Myocyte (in vitro differentiated cells): Measurements from ENCODE around the gene CELSR1. TPM values are rescaled to one million over a fixed set of nuclear protein-coding genes. Genes with fewer than 3 reads are reported as not detected.

Experiments
- DNase-seq: peaks from one replicate; pipeline ENCODE4 v3.0.0-alpha.2; 2012; ENCODE audit warnings: low read depth
- total RNA-seq: library from RNA; depleted of rRNA; stranded (reverse); fragments of >200 nt; gene quantifications from 2 replicates; pipeline ENCODE4 v1.2.3, GENCODE V29; 2014

The CELSR1 gene
- total RNA-seq, 1 donor from 2014 or later, result 1.3 TPM

DNA sequence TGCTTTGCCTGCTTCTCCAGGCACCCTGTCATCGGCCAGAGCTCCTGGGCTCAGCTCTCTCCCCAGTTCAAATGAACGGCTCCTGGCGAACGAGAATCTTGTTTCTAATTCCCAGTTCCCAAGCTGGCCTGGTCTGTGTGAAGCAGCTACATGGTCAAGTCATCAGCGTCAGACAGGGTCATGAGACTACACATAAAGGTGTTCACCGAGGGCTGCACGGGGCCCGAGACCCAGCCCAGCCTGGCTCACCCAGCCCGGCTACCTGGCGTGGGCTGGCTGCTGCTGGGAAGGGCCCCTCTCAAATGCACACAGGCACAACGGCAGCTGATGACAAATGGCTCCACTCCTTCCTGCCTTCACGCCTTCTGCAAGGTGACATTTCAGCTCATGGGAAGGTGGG, 14.6 kb upstream of the CELSR1 start:
- DNase-seq, result no peak

DNA sequence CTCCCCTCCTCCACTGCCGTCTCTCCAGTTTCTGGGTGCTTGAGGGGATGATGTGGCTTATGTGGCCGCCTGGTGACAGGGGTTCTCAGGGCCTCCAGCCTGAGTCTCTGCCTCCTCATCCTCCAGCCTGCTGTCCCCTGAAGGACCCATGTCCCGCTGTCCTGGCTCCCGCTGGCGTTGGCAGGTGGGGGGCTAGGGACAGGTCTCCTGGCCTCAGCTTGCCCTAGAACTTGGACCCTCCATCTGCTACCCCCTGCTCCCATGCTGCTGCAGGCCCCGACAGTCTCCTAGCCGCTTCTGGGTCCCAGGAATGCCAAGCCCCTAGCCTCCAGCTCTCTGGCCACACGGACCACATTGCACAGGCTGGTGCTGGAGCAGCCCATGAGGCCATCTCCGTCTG, 13.9 kb upstream of the CELSR1 start:
- DNase-seq, result no peak

DNA sequence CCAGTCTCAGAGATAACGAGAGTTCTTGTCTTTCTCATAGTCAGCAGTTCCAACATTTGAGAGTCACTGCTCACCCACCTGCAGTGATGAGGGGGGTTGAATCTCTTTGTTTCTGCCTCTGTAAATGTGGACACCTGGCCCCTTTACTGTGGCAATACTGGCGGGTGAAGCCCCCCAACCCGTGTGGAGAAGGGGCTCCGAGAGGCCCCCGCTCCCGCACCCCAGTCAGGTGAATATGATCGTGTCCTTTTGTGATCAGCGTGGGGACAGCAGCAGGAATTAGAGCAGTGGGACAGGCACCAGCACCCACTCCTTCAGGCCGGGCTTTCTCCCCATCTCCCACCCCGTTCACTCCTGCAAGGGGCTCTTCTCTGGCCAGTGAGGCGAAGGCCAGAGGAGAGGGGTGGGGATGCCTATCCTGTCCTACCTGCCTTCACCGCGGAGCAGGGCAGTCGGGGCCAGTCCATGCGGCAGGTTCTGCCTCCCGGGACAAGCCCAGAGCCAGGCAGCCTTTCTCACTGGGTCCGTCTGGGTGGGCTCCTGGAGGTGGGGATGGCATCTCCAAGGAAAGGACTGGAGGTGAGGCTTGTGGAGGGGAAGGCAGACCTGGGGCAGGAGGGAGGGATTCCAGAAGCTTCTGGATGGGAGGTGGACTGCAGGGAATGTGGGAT, 12.7 kb upstream of the CELSR1 start:
- no peak for DNase-seq

DNA sequence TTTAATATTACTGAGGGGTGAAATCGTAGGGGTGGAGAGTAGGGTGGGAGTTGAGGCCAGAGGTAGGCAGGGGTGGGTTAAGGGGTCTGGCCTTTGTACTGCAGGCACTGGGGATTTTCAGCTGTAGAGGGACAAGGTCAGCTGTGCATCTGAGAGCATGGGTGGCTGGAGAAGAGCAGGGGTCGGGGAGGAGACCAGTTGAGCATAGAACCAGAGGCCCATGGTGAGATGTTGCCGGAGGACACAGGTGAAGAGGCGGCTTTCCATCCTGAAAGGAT, 12.1 kb upstream of the CELSR1 start:
- no peak for DNase-seq

DNA sequence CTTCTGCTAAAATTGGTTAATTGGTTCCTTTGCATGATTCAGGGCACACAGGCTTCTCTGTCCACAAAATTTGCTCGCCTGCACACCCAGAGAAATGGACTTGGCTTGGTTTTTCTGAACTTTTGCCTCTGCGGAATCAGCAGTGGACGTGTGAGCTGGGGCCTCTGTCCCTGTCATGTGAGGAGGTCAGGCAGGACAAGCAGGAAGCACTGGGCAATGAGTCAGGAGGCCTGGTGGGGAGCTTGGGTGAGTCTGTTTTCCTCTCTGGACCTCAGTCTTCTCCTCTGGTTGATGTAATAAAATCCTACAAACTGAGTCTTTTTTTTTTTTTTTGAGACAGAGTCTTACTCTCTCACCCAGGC, 10.4 kb upstream of the CELSR1 start:
- peak; percentile 76 for DNase-seq

DNA sequence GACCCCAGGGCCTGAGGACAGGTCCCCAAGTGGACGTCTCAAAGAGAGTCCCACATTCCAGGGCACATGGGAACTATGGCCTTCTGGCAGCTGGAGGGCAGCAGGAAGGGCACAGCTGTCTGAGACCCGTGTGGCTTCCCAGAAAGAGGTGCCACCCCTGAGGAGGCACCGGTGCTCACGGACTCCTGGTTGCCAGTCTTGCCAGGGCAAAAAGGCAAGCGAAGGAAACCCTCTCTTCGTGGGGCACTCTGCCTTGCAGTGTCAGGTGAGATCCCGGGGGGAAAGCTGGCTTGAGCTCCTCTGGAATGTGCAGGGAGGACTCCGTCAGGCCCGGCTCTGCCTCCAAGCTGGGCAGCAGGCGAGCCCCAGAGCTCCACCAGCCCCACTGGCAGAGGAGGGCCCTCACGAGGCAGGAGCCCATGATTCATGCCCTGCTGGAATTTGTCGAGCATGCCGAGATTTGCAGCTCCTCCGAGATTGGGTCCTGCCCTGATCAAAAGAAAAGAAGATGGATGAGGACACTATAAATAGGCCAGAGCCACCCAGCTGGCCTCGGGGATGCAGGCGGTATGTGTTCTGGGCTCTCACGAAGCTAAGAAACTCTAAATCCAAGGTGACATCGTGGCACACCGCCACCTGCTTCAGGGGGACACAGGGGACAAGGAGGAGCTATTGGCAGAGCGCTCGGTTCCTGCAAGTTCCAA, 9.9 kb upstream of the CELSR1 start:
- DNase-seq, result peak; percentile 90

DNA sequence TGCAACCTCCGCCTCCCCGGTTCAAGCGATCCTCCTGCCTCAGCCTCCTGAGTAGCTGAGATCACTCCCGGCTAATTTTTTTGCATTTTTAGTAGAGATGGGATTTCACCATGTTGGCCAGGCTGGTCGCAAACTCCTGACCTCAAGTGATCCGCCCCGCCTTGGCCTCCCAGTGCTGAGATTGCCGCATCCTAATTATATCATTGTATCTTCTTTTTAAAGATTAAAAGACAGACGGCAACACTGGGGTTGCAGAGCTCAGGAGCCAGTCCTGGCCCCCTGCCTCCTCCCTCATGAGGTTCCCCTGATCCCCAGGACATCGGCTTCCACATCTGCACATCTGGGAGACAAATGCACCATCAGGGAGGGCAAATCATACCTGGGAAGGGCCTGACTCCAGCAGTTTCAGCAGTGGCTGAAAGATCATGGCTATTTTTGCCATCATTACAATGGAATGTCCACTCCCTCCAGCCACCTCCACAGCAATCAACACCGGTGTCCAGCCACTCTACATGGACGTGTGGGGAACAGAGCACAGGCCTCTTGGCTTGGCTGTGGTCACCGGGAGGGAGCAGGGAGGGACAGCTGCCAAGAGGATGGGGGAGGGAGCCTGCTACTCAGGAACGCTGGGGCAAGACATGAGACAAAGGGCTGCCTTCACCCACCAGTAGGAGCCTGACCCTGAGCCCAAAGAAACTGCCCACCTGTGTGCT, 9.2 kb upstream of the CELSR1 start:
- peak; percentile 91 for DNase-seq

DNA sequence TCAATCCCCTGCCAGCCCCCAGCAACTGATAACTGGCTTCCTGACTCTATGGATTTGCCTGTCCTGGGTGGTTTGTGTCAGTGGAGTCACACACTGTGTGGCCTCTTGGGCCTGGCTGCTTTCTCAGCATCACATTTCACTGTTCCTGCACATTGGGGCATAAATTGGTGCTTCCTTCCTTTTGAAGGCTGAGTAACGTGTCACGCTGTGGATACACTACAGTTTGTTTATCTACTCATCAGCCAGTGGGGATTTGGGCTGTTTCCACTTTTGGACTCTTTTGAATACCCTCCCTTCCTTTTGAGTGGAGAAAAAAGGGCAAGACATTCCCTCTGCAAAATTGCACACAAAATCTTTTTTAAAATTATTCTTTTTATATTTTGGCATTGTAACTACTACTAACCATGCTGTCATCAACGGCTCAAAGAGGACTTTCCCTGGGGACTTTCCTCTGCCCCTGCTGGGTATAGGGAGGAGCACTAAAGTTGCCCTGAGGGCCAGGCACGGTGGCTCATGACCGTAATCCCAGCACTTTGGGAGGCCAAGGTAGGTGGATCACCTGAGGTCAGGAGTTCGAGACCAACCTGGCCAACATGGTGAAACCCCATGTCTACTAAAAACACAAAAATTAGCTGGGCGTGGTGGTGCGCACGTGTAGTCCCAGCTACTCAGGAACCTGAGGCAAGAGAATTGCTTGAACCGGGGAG, 7.8 kb upstream of the CELSR1 start:
- DNase-seq, result no peak

DNA sequence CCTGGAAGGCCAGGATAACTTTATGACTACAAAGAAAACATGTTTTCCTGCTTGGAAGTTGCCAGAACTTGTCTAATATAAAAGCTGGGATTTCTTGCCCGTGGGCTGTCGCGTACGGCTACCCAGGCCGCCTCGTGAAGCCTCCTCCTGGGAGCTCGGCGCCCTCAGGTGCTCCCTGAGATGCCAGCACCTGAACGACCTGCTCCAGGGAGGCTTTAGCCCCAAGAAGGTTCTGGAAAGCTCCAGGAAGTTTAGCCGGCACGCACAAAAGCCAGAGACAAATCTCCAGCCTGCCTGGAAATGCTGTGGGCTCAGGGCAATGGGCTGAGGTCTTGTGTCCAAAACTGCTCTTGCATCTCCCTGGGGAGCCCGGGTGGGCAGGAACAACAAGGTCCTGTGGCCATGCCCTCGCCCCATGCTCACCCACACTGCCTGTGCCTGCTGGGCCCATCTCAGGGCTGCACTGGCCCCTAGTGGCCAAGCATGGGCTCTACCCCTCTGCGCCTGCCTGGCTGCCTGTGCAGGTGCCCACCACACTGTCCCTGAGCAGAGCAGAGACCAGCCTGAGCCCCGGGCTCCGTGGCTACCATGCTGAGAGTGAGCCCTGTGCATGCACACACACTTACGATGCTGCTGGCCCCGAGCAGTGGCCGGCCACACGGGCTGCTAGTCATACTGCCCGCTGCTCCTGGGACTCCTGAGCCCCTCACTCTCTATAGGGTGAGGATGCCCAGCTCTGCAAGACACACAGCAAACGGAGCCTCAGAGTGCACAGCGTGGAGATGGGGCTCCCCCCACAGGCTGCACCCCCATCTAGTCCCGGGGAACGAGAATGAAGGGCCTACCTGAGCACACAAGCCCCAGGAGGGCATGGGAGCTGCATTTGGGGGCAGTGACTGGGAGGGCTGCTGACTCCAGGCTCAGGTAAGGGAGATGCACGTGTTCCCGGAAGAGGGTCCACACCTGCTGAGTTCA, 4.9 kb upstream of the CELSR1 start:
- DNase-seq, result peak; percentile 70

DNA sequence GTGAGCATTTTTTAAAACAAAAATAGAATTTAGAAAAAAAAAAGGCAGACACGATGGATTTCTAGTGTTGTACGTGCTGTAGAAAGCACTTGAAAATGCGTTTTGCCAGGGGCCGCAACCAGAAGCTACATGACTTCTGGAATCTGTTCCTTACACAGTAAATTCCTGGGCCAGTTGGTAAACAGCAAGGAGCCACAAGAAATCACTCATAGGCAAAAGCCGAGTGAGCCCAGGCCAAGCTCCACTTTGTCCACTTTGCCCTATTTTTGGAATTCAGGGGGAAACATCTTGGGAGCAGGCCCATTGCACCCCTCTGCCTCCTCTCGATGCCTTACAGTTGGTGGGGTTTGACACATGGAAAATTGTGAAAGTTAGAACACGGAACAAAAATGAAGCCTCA, 4.1 kb upstream of the CELSR1 start:
- DNase-seq, result no peak

DNA sequence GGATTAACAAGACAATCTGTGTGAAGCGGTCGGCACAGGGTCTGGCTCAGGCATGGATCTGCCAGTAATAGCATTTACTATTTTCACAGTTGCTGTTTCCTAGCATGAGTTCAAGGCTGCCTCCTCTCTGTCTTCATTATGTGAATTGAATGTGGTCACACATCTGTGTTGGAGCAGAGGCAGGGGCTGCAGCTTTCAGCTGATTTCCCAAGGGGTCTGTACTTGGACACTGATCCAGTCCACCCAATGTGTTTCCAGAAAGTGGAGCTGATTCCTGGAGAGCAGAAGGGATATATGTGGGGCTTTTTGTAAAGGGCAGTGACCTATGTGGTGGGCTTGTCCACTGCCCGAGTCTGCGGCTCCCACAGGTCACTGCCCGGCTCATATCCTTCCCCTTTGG, 3.5 kb upstream of the CELSR1 start:
- no peak for DNase-seq

DNA sequence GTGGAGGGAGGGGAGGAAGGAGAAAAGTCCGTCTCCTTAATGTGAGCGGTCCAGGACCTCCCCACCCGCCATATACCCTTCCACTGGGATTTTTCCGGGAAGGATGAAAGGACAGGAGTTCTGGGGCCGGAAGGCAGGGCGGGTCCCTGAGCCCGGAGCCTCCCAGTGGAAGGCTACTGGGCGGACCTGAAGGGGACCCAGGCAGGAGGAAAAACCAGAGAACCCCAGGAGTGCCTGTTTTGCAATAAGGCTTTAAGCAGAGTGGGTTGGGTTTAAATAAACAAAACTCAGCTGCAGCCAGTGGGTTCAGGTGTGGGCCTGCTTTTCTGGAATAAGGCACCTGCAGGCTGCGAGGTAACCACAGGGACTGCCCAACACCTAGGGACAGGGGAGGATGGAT, 1.7 kb upstream of the CELSR1 start:
- no peak for DNase-seq

DNA sequence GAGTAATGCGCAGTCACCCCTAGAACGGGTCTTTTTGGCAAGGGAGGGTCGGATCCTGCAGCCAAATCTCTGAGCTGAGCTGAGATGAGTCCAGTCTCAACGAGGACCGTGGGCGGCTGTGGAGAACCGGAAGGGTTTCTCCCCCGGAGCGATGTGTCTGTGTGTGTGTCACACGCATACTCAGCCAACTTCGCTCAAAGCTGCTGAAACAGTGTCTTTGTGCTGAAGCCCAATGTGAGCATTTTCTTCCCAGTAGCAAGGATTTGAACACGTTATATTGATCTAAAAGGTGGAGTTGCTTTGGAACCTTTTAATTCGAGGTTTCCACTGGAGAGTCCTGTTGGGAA, 1.4 kb upstream of the CELSR1 start:
- DNase-seq, result no peak

DNA sequence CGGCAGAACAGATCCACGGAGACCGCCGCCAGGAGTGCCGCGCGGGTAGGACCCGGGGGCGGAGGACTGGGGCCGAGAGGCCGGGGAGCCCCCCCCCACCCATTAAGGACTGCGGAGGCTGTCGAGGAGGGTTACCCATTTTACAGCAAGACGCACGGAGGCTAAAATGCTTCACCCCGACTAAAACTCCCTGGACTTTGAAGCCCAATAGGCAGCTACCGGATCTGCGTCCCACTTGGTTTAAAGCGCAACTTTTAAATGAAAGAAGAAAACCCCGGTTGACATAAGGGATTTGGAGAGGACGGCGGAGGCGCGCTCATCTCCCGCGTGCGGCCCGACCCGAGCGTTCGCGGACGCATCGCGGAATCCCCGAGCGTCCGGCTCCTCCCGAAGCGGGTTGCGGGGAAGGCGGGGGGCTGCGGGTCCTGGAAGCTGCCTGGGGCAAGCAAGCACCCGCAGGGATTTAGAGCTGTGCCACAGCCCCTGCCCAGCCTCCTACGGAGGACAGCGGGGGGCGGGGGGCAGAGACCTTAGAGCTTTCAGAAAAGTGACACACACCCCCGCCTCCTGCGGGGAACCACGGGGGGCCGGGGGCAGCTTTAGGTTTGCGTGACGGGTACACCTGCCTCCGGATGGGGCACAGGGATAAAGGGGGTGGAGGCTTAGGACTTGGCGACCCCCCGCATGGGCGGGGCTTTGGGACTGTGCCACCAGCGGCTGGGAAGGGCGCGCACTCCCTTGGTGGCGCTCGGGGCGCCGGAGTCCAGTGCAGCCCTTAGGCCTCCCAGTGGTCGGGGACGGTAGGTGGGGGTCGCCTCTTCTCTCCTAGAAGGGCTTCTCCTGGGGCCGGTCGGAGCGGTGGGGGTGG, 760 bp upstream of the CELSR1 start:
- no peak for DNase-seq

DNA sequence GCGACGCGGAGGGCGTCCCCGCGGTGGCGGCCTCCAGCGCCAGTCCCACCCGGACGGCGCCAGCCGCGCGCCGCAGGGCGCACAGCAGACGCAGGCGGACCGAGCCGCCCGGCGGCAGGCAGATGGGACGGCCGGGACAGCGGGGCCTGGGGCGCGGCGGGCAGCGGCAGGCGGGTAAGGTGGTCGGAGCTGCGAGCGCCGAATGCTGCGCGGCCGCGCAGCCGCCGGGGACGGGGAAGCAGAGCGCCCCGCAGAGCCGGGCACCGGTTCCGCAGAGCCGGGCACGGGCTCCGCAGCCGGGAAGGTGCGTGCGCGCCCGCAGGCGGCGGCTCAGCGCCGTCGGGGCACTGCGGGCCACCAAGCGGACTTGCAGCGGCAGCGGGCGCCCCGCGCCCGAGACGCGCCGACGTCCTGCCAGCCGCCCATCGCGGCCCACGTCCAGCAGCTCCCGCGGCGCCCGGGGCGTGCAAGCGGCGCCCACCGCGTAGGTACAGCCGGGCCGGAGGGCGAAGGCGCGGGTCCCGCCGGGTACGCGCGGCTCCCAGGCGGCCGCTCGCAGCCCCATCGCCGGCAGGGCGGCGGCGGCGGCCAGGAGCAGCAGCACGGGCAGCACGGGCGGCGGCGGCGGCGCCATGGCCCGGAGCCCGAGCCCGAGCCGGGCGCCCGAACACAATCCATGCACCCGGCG, 739 bp downstream of the CELSR1 start:
- no peak for DNase-seq

DNA sequence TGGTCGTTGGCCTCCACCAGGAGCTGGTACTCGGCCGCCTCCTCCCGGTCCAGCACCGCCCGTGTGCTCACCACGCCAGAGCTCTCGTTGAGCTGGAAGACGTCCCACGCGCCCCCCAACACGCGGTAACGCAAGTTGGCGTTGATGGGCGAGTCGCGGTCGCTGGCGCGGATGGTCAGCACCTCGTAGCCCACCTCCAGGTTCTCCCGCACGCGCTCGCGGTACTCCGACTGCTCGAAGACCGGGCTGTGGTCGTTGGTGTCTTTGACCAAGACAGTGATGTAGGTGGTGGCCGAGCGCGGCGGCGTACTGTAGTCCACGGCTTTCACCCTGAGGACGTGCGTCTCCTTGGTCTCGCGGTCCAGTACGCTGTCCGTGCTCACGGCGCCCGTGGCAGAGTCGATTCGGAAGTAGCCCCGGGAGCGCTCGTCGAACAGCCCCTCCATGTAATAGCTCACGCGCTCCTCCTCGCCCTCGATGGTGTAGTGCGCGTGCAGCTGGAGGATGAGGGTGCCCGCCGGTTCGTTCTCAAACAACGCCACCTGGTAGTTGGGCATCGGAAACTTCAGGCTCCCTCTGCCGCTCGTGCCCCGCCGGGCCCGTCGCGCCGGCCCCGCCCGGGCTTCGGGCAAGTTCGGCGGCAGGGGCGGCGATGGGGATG, 1.4 kb downstream of the CELSR1 start:
- DNase-seq, result no peak

DNA sequence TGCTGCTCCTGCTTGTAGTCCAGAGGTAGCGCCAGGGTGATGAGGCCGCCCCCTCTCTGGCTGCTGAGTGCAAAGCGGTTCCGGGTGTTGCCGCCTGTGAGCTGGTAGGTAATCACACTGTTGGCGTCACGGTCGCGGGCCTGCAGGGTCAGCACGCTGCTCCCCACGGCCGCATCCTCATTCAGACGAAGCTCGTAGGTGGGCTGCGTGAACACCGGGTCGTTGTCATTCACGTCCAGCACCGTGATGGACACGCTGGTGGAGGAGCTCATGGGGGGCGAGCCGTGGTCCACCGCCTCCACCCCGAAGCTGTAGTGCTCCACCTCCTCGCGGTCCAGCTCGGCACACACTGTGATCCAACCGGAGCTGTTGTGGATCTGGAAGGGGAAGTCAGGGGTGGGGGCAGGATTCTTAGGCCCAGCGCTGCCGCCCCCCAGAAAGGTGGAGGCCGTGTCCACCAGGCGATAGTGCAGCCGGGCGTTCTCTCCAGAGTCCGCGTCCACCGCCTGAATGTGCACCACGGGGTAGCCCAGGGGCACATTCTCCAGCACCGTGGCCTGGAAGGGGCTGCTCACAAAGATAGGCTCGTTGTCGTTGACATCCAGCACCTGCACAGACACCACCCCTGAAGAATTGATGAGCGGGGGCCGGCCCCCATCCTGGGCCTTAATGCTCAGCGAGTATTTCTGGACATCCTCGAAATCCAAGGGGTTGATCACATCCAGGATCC, 2.4 kb downstream of the CELSR1 start:
- no peak for DNase-seq

DNA sequence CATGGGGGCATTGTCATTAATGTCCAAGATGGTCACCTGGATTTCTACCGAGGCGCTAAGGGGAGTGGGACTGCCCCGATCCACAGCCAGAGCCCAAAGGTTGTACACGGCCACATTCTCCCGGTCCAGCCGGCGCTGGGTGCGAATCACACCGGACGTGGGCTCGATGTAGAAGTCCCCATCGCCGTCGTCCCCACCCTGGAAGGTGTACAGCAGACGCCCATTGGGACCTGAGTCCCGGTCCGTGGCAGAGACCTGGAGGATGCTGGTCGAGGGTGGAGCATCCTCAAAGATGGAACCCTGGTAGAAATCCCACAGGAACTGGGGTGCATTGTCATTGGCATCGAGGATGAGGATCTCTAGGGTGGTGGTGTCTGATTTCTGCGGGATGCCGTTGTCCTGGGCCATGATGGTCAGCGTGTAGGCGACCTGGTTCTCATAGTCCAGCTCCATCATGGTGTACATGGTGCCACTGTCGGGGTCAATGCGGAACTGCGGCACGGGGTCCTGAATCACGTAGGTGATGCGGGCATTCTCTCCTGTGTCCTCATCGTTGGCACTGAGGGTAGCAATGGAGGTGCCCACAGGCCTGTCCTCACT, 3.1 kb downstream of the CELSR1 start:
- DNase-seq, result no peak
